ENCODE results near the gene BAIAP2. TPM values are rescaled to one million over a fixed set of nuclear protein-coding genes. Genes with fewer than 3 reads are reported as not detected.

The BAIAP2 gene
- total RNA-seq, 6 experiments from 2014 or later: 30.8 to 47.4 (median 35.9) TPM

DNA sequence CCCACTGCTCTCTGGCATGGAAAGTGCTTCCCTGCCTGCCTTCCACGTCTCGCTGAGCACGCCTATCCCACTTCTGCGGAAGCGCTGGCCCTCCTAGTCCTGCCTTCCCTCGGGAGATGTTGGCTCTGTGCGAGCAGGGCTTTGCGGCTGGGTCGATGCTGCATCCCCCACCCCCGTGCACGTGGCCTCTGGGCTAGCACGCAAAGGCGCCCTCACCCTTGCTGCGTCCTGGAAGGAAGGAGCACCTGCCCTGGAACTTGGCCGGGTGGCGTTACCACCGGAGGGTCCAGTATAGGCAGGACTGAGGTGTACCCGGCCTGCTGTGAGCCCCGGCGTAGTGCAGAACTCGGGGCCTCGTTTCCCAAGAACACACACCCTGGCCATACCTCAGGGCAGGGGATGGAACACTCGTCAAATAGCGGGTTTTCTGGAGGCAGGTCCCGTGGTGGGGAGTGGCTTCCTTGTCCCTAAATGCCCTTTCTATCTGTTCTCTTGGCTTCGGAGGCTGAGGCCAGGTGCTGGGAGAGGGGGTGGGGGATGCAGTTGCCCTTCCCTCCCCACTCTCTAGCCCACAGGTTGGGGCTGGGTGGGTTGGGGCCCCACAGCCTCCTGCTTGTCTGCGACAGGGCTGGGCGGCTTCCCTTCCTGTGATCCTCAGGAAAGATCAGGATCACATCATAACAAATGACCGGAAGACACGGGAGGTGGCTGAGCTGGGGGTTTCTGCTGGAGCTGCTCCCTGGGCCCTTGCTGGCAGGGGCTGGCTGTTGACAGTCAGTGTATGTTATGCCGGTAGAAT lies 17.4 kb downstream of the BAIAP2 start:
- no peaks in the 10 kb centered on the region; the same call in none of the 2 replicates for H3K27me3 Mint-ChIP-seq (ENCODE audit: insufficient read depth)
- 0 out of 2 replicates have a peak, but pooled peaks cover 2% of the 10 kb centered on the region for H3K36me3 Mint-ChIP-seq (ENCODE audit: low read depth)
- H3K27ac Mint-ChIP-seq: no peak overlapping the region
- H3K4me3 Mint-ChIP-seq: no peak overlapping the region
- TF ChIP-seq, protein P1, sequence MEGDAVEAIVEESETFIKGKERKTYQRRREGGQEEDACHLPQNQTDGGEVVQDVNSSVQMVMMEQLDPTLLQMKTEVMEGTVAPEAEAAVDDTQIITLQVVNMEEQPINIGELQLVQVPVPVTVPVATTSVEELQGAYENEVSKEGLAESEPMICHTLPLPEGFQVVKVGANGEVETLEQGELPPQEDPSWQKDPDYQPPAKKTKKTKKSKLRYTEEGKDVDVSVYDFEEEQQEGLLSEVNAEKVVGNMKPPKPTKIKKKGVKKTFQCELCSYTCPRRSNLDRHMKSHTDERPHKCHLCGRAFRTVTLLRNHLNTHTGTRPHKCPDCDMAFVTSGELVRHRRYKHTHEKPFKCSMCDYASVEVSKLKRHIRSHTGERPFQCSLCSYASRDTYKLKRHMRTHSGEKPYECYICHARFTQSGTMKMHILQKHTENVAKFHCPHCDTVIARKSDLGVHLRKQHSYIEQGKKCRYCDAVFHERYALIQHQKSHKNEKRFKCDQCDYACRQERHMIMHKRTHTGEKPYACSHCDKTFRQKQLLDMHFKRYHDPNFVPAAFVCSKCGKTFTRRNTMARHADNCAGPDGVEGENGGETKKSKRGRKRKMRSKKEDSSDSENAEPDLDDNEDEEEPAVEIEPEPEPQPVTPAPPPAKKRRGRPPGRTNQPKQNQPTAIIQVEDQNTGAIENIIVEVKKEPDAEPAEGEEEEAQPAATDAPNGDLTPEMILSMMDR (IDR thresholded peaks at IDR 0.05): no peak
- DNase-seq: no peak
- H3K9me3 Mint-ChIP-seq: no peaks in the 10 kb centered on the region
- H3K4me1 Mint-ChIP-seq (ENCODE audit: low read depth): peaks cover 6% of the 10 kb centered on the region; the same call in 1 of the 2 replicates

DNA sequence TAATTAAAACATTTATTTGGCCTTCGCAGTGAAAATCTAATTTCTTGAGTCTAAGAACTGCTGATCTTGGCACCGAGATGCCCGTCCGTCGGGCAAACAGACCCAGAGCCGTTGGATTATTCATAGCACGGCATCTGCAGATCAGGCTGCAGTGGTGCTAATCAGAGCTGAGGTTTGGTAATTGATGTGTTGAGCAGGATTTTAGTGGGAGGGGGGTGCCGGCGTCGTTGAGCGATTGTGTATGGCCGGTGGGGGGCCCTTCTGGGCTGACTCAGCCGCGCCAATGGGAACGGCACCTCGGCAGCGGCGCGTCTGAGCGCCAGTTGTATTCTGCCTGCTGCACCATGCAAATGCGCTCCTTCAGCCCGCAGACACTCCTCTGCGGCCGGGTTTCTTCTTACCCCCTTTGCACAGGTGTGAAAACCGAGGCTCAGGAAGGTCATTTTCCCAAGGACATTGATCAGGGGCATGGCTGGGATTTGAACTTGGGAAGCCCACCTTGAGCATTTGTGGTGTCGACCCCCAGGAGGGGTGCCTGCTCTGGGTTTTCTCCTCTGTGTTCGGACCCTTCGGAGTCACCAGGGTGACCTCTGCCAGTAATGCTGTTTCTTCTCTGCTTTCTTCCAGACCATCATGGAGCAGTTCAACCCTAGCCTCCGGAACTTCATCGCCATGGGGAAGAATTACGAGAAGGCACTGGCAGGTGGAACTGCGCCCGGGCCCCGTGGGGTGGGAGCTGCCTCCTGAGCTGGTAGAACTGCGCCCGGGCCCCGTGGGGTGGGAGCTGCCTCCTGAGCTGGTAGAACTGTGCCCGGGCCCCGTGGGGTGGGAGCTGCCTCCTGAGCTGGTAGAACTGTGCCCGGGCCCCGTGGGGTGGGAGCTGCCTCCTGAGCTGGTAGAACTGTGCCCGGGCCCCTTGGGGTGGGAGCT lies 18.4 kb downstream of the BAIAP2 start:
- TF ChIP-seq, protein P1 (IDR thresholded peaks at IDR 0.05): no peak
- Mint-ChIP-seq H3K4me3 (no peak overlapping the region), H3K36me3 (ENCODE audit: low read depth) (0 out of 2 replicates have a peak, but pooled peaks cover 4% of the 10 kb centered on the region), H3K4me1 (ENCODE audit: low read depth) (peaks cover 9% of the 10 kb centered on the region; the same call in 1 of the 2 replicates), H3K27me3 (ENCODE audit: insufficient read depth) (no peaks in the 10 kb centered on the region; the same call in none of the 2 replicates), H3K9me3 (no peaks in the 10 kb centered on the region), H3K27ac (no peak overlapping the region)
- no peak for DNase-seq

DNA sequence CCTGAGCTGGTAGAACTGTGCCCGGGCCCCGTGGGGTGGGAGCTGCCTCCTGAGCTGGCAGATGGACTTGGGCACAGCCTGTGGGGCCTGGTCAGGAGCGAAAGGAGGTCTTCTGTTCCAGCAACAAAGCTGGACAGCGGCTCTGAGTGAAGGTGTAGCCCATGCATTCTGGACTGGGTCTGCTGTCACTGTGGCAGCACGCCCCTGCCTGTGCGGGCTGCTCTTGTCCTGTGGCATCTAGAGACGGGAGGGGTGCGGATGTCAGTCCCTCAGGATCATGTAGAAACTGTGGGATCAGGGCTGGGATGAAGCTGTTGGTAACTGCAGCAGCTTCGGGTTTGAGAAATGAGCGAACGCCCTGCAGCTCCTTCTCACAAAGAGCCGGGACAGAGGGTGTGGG lies 19.4 kb downstream of the BAIAP2 start:
- no peaks in the 10 kb centered on the region; the same call in none of the 2 replicates for H3K27me3 Mint-ChIP-seq (ENCODE audit: insufficient read depth)
- H3K4me1 Mint-ChIP-seq (ENCODE audit: low read depth): peaks cover 9% of the 10 kb centered on the region; the same call in 1 of the 2 replicates
- H3K4me3 Mint-ChIP-seq: no peak overlapping the region
- no peaks in the 10 kb centered on the region for H3K9me3 Mint-ChIP-seq
- no peak overlapping the region for H3K27ac Mint-ChIP-seq
- TF ChIP-seq, protein P1 (IDR thresholded peaks at IDR 0.05): no peak
- 0 out of 2 replicates have a peak, but pooled peaks cover 4% of the 10 kb centered on the region for H3K36me3 Mint-ChIP-seq (ENCODE audit: low read depth)
- no peak for DNase-seq

DNA sequence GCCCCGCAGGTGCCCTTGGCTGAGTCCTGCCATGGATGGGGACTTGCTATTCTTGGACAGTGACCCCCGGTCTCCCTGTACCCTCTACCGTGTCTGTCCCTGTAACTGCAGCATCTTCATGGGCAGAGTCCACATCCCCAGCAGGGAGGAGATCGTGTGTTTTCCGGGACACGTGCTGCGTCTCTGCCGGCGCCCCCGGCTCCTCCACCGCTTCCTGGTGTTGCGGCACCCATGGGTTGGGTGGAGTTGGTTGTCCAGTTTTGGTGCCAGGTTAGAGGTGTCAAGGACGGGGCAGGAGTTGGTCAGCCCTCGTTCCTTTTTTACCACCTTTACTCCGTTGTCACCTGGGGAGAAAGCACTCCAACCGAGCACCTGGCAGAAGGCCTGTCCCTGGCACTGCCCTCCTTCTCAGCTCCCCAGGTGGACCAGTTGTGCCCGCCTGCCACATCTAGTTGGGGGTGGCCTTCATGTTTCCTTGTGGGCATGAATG lies 20.0 kb downstream of the BAIAP2 start:
- no peak overlapping the region for H3K27ac Mint-ChIP-seq

DNA sequence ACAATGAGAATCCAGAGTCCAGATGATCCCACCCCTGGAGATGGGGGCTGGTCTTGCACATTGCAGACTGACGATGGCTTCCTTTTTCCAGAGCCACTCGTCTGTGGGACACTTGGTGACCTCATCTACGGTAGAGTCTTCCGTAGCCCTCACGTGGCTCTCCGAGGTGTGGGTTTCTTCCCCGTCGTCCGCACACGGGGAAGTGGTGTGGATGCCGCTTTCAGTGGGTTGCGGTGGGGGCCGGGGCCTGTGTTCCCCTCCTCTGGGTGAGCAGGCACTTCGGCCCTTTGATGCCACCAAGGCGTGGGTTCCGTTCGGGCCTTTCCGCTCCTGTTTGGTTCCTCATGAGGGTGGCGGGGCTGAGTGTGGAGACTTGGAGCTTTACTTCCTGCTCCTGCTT lies 21.4 kb downstream of the BAIAP2 start:
- H3K27ac Mint-ChIP-seq: no peak overlapping the region

More for the DNA sequence above, 20.0 kb downstream of the BAIAP2 start:
- Mint-ChIP-seq H3K4me1 (ENCODE audit: low read depth) (peaks cover 9% of the 10 kb centered on the region; the same call in 1 of the 2 replicates), H3K36me3 (ENCODE audit: low read depth) (0 out of 2 replicates have a peak, but pooled peaks cover 4% of the 10 kb centered on the region), H3K9me3 (no peaks in the 10 kb centered on the region), H3K4me3 (no peak overlapping the region), H3K27me3 (ENCODE audit: insufficient read depth) (peaks cover 2% of the 10 kb centered on the region)
- TF ChIP-seq, protein P1 (IDR thresholded peaks at IDR 0.05): no peak
- DNase-seq: no peak

More for the DNA sequence above, 21.4 kb downstream of the BAIAP2 start:
- peaks cover 9% of the 10 kb centered on the region; the same call in 1 of the 2 replicates for H3K4me1 Mint-ChIP-seq (ENCODE audit: low read depth)
- TF ChIP-seq, protein P1 (IDR thresholded peaks at IDR 0.05): no peak
- H3K36me3 Mint-ChIP-seq (ENCODE audit: low read depth): peaks cover 9% of the 10 kb centered on the region; the same call in 1 of the 2 replicates
- H3K9me3 Mint-ChIP-seq: no peaks in the 10 kb centered on the region
- H3K4me3 Mint-ChIP-seq: no peak overlapping the region
- peaks cover 2% of the 10 kb centered on the region for H3K27me3 Mint-ChIP-seq (ENCODE audit: insufficient read depth)
- no peak for DNase-seq
